HEK293T (cell line): ENCODE measurements around the gene CPNE4.

Experiments used
- CTCF ChIA-PET: fragments of 350-600 bp; formaldehyde crosslinking; extraction: SDS; loops from one replicate; lab custom pipeline; 2021; ENCODE audit warnings: antibody characterized with exemption, inconsistent platforms; lab: Yijun Ruan, JAX
- POLR2A ChIA-PET: fragments of 350-600 bp; formaldehyde crosslinking; extraction: SDS; loops from one replicate; lab custom pipeline; 2020; ENCODE audit warnings: antibody characterized with exemption, inconsistent platforms; lab: Yijun Ruan, JAX
- DNase-seq: peaks from one replicate; pipeline ENCODE4 v3.0.0; 2012; ENCODE audit warnings: mixed read lengths; ENCODE audit errors: extremely low spot score
- ARNT ChIP-seq: fragments of 450-650 bp; IDR thresholded peaks from 2 replicates; pipeline ENCODE4 v1.6.1; 2017; ENCODE audit warnings: mild to moderate bottlenecking
- BHLHE40 ChIP-seq: fragments of 450-650 bp; IDR thresholded peaks from 2 replicates; pipeline ENCODE4 v1.6.1; 2016; ENCODE audit warnings: mild to moderate bottlenecking, moderate library complexity, borderline replicate concordance
- CTBP1 ChIP-seq: fragments of 450-650 bp; IDR thresholded peaks from 2 replicates; pipeline ENCODE4 v1.6.1; 2016; ENCODE audit warnings: borderline replicate concordance
- ELF4 ChIP-seq: fragments of 450-650 bp; IDR thresholded peaks from 2 replicates; pipeline ENCODE4 v1.6.1; 2017; ENCODE audit warnings: antibody characterized with exemption
- FOXA1 ChIP-seq: fragments of 450-650 bp; IDR thresholded peaks from 2 replicates; pipeline ENCODE4 v1.6.1; 2016; ENCODE audit warnings: mild to moderate bottlenecking
- FOXK2 ChIP-seq: fragments of 450-650 bp; IDR thresholded peaks from 2 replicates; pipeline ENCODE4 v1.6.1; 2016; ENCODE audit warnings: mild to moderate bottlenecking
- FOXM1 ChIP-seq: fragments of 450-650 bp; IDR thresholded peaks from 2 replicates; pipeline ENCODE4 v1.6.1; 2017; ENCODE audit warnings: mild to moderate bottlenecking, borderline replicate concordance
- HDGF ChIP-seq: fragments of 450-650 bp; IDR thresholded peaks from 2 replicates; pipeline ENCODE4 v1.6.1; 2017; ENCODE audit warnings: antibody characterized with exemption, borderline replicate concordance
- L3MBTL2 ChIP-seq: fragments of 450-650 bp; conservative IDR thresholded peaks from 2 replicates; pipeline ENCODE4 v1.6.1; 2016; ENCODE audit warnings: mild to moderate bottlenecking
- LEF1 ChIP-seq: fragments of 450-650 bp; IDR thresholded peaks from 2 replicates; pipeline ENCODE4 v1.6.1; 2017; ENCODE audit warnings: mild to moderate bottlenecking, borderline replicate concordance
- NFRKB ChIP-seq: fragments of 450-650 bp; IDR thresholded peaks from 2 replicates; pipeline ENCODE4 v1.6.1; 2016; ENCODE audit warnings: mild to moderate bottlenecking, moderate library complexity
- PKNOX1 ChIP-seq: fragments of 450-650 bp; IDR thresholded peaks from 2 replicates; pipeline ENCODE4 v1.6.1; 2016
- SP1 ChIP-seq: fragments of 450-650 bp; IDR thresholded peaks from 2 replicates; pipeline ENCODE4 v1.6.1; 2017
- SUZ12 ChIP-seq: fragments of 450-650 bp; IDR thresholded peaks from 2 replicates; pipeline ENCODE4 v1.6.1; 2016; ENCODE audit warnings: mild to moderate bottlenecking
- TARDBP ChIP-seq: fragments of 450-650 bp; IDR thresholded peaks from 2 replicates; pipeline ENCODE4 v1.6.1; 2016
- ZNF384 ChIP-seq: fragments of 450-650 bp; IDR thresholded peaks from 2 replicates; pipeline ENCODE4 v1.6.1; 2016

Gene CPNE4

DNA sequence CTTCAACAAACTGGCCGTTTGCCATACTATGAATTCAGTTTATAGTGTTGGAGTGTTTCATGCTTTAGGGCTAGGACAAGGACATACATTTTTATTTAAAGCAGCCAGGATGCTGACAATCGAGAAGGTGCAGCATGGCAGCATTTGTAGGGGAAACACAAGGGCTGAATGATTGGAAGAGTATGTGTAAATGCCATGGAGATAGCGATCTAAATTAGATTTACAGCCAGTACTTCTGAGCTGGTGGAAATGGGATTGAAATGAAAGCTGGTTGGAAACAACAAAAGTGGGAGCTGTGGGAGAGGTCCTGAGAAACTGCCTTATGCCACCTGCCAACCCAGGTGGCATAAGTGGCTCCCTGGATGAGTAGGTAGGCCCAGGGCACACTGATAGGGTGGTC lies 322.2 kb downstream of the CPNE4 start:
- DNase-seq: no peak
- POLR2A ChIA-PET: no interaction called here
- CTCF ChIA-PET: no interaction called here
- TF ChIP-seq ZNF384 (no peak), TARDBP (no peak), ARNT (no peak), PKNOX1 (no peak), FOXM1 (no peak)

- ChIA-PET CTCF (no interaction called here), POLR2A (no interaction called here)
- TF ChIP-seq TARDBP (no peak), FOXA1 (no peak), CTBP1 (no peak), HDGF (no peak)
- DNase-seq: no peak
These were observed 323.6 kb downstream of the CPNE4 start for GRCh38 chr3:131711114-131711768.

GRCh38 chr3:131708241-131708640 lies 326.6 kb downstream of the CPNE4 start:
- no peak for DNase-seq
- ChIA-PET POLR2A (no interaction called here), CTCF (no interaction called here)
- TF ChIP-seq CTBP1 (no peak), SP1 (no peak), ZNF384 (no peak), NFRKB (no peak), LEF1 (no peak), L3MBTL2 (no peak), TARDBP (no peak), ARNT (no peak), FOXM1 (no peak), HDGF (no peak), ELF4 (no peak), SUZ12 (no peak), FOXA1 (no peak), BHLHE40 (no peak), FOXK2 (no peak), PKNOX1 (no peak)

DNA sequence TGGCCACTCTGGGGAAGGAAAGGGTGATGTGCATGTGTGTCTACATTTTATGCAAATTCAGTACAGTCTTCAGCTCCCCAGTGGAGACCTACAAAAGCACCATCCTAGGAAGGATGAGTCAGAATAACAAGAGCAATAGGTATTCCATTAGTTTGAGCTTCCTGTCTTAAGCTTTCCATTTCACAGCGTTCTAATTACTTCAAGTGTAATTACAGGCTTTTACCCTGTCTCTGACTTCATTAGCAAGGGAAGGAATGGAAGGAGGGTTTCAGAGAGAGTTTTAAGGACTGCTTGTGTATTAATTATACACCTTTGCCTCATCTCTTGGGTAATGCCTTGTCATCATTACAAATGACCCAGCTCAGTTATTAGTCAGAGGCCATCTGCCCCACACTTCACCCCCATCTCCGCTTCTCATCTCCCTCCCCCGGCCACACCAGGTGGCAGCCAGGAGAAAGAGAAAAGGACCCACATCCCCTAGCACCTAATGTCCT lies 329.2 kb downstream of the CPNE4 start:
- ChIA-PET CTCF (no interaction called here), POLR2A (no interaction called here)
- TF ChIP-seq ARNT (no peak), CTBP1 (no peak), SUZ12 (no peak)
- DNase-seq: no peak

- no peak for DNase-seq
- POLR2A ChIA-PET: no interaction called here
- TF ChIP-seq FOXA1: no peak
- no peak for TF ChIP-seq ZNF384
- no peak for TF ChIP-seq PKNOX1
- TF ChIP-seq SUZ12: no peak
- TF ChIP-seq TARDBP: no peak
- no peak for TF ChIP-seq L3MBTL2
- no peak for TF ChIP-seq NFRKB
- no peak for TF ChIP-seq FOXM1
- TF ChIP-seq ELF4: no peak
- no peak for TF ChIP-seq HDGF
- TF ChIP-seq SP1: no peak
- no peak for TF ChIP-seq CTBP1
- TF ChIP-seq ARNT: no peak
- TF ChIP-seq FOXK2: no peak
- CTCF ChIA-PET: no interaction called here
These were observed 329.7 kb downstream of the CPNE4 start for GRCh38 chr3:131705099-131705498.

GRCh38 chr3:131704098-131704497 lies 330.7 kb downstream of the CPNE4 start:
- POLR2A ChIA-PET: no interaction called here
- no peak for DNase-seq
- TF ChIP-seq ELF4 (no peak), CTBP1 (no peak), HDGF (no peak), ZNF384 (no peak), FOXM1 (no peak), LEF1 (no peak), L3MBTL2 (no peak), NFRKB (no peak), TARDBP (no peak), FOXA1 (no peak), PKNOX1 (no peak)
- CTCF ChIA-PET: no interaction called here
